IMR-90 (cell line): ENCODE results near the gene RAB34. TPM values are rescaled to one million over a fixed set of nuclear protein-coding genes. Genes with fewer than 3 reads are reported as not detected.

Source experiments
- ATAC-seq: fragments of 200-7000 bp; cut with Tn5 transposase; 2 replicates; pipeline ENCODE4 v1.9.1; 2020; ENCODE audit warnings: low read depth, mild to moderate bottlenecking, moderate library complexity
- BruUV-seq: library from RNA; stranded (reverse); fragments of 400-500 nt; replicated peaks from 2 replicates; lab custom pipeline; 2021; lab: Mats Ljungman, UMichigan
- CTCF ChIA-PET: fragments of 300-600 bp; formaldehyde crosslinking; extraction: SDS; loops from one replicate; lab custom pipeline; 2021; ENCODE audit warnings: antibody characterized with exemption; lab: Yijun Ruan, JAX
- POLR2A ChIA-PET: fragments of 300-600 bp; sonication (Branson Sonifier 250); formaldehyde crosslinking; loops from one replicate; lab custom pipeline; 2022; ENCODE audit warnings: antibody characterized with exemption; ENCODE audit not compliant: unreplicated experiment; lab: Charles Lee
- DNase-seq: peaks from one replicate; pipeline ENCODE4 v3.0.0; 2013
- H2AFZ ChIP-seq: replicated peaks from 2 replicates; pipeline ENCODE3; 2013; ENCODE audit warnings: low read length, mild to moderate bottlenecking; ENCODE audit not compliant: poor library complexity
- H2AK5ac ChIP-seq: 2 replicates; pipeline ENCODE4 v1.6.1; 2013; ENCODE audit warnings: low read depth, low read length, inconsistent platforms
- H2AK9ac ChIP-seq: replicated peaks from 2 replicates; pipeline ENCODE3; 2013; ENCODE audit warnings: mild to moderate bottlenecking, low read depth, low read length, moderate library complexity; ENCODE audit not compliant: poor library complexity
- H2BK120ac ChIP-seq: 2 replicates; pipeline ENCODE4 v1.6.1; 2013; ENCODE audit warnings: low read depth, low read length, inconsistent platforms
- H2BK15ac ChIP-seq: 3 replicates; pipeline ENCODE4 v1.6.1; 2013; ENCODE audit warnings: low read depth, low read length, inconsistent platforms
- H2BK20ac ChIP-seq: 2 replicates; pipeline ENCODE4 v1.6.1; 2013; ENCODE audit warnings: low read depth, mild to moderate bottlenecking, inconsistent platforms, low read length, moderate library complexity
- H2BK5ac ChIP-seq: 2 replicates; pipeline ENCODE4 v1.6.1; 2013; ENCODE audit warnings: mild to moderate bottlenecking, low read depth, low read length, inconsistent platforms; ENCODE audit not compliant: poor library complexity, severe bottlenecking
- H3K14ac ChIP-seq: replicated peaks from 2 replicates; pipeline ENCODE4 v1.6.1; 2013; ENCODE audit warnings: low read depth, low read length, inconsistent platforms
- H3K18ac ChIP-seq: 2 replicates; pipeline ENCODE4 v1.6.1; 2013; ENCODE audit warnings: low read depth, low read length, control low read depth
- H3K23ac ChIP-seq: 2 replicates; pipeline ENCODE4 v1.6.1; 2013; ENCODE audit warnings: low read depth, low read length, inconsistent platforms
- H3K27ac ChIP-seq: 2 replicates; pipeline ENCODE4 v1.5.1; 2013; ENCODE audit warnings: mild to moderate bottlenecking, control low read depth, low read length; ENCODE audit not compliant: insufficient read depth
- H3K27me3 ChIP-seq: 2 replicates; pipeline ENCODE4 v1.6.1; 2013; ENCODE audit warnings: low read length; ENCODE audit not compliant: control insufficient read depth, insufficient read depth
- H3K36me3 ChIP-seq: 2 replicates; pipeline ENCODE4 v1.6.1; 2013; ENCODE audit warnings: low read length, mixed read lengths; ENCODE audit not compliant: control insufficient read depth, insufficient read depth
- H3K4ac ChIP-seq: 2 replicates; pipeline ENCODE4 v1.6.1; 2013; ENCODE audit warnings: low read depth, low read length, inconsistent platforms
- H3K4me1 ChIP-seq: 2 replicates; pipeline ENCODE4 v1.6.1; 2013; ENCODE audit warnings: low read length, mixed read lengths; ENCODE audit not compliant: control insufficient read depth, insufficient read depth
- H3K4me2 ChIP-seq: 2 replicates; pipeline ENCODE4 v1.6.1; 2013; ENCODE audit warnings: low read depth, mild to moderate bottlenecking, control low read depth, low read length, moderate library complexity
- H3K4me3 ChIP-seq: 2 replicates; pipeline ENCODE4 v1.5.1; 2013; ENCODE audit warnings: low read depth, mild to moderate bottlenecking, control low read depth, low read length, moderate library complexity; ENCODE audit not compliant: insufficient read depth
- H3K56ac ChIP-seq: 2 replicates; pipeline ENCODE4 v1.6.1; 2013; ENCODE audit warnings: low read length, inconsistent platforms; ENCODE audit not compliant: insufficient read depth; ENCODE audit errors: extremely low read depth
- H3K79me1 ChIP-seq, 2 experiments: 2 replicates each; pipeline ENCODE4 v1.6.1; 2013; ENCODE audit warnings: low read length in 2 of 2, inconsistent platforms in 1 of 2, low read depth in 1 of 2
- H3K9ac ChIP-seq: 2 replicates; pipeline ENCODE4 v1.6.1; 2013; ENCODE audit warnings: low read depth, low read length, control low read depth
- H3K9me1 ChIP-seq: 2 replicates; pipeline ENCODE4 v1.6.1; 2013; ENCODE audit warnings: low read length, inconsistent platforms; ENCODE audit not compliant: insufficient read depth
- H3K9me3 ChIP-seq: 2 replicates; pipeline ENCODE4 v1.6.1; 2013; ENCODE audit warnings: low read length; ENCODE audit not compliant: control insufficient read depth, insufficient read depth
- H4K20me1 ChIP-seq: 2 replicates; pipeline ENCODE4 v1.6.1; 2013; ENCODE audit warnings: low read length, inconsistent platforms; ENCODE audit not compliant: insufficient read depth
- H4K5ac ChIP-seq: 2 replicates; pipeline ENCODE4 v1.6.1; 2013; ENCODE audit warnings: mild to moderate bottlenecking, low read depth, low read length, control low read depth
- H4K8ac ChIP-seq, 2 experiments: 2 replicates each; pipeline ENCODE4 v1.6.1; 2013; ENCODE audit warnings: low read depth in 2 of 2, low read length in 2 of 2, control low read depth in 1 of 2, inconsistent platforms in 1 of 2
- H4K91ac ChIP-seq: 2 replicates; pipeline ENCODE4 v1.6.1; 2013; ENCODE audit warnings: low read depth, low read length, inconsistent platforms; ENCODE audit not compliant: insufficient read depth
- FOS ChIP-seq: fragments of 150-350 bp; IDR thresholded peaks from 2 replicates; pipeline ENCODE4 v1.6.1; 2016; ENCODE audit warnings: low read depth, low read length
- MXI1 ChIP-seq: IDR thresholded peaks from 2 replicates; pipeline ENCODE4 v1.6.1; 2012; ENCODE audit warnings: low read depth, mild to moderate bottlenecking, low read length, moderate library complexity, borderline replicate concordance
- NFE2L2 ChIP-seq: fragments of 150-350 bp; IDR thresholded peaks from 2 replicates; pipeline ENCODE4 v1.6.1; 2016; ENCODE audit warnings: low read depth, mild to moderate bottlenecking, low read length
- POLR2A ChIP-seq: IDR thresholded peaks from 2 replicates; pipeline ENCODE4 v1.6.1; 2012; ENCODE audit warnings: mild to moderate bottlenecking, low read depth, low read length
- WGBS, 2 experiments: methylation state at CpG; one replicate each; pipeline versions ENCODE4 v1.1.5 to v1.1.7; 2013; ENCODE audit warnings: missing lambda C conversion rate in 2 of 2; ENCODE audit not compliant: insufficient read length in 1 of 2; ENCODE audit errors: extremely low coverage in 2 of 2; 5-methylcytosine and 5-hydroxymethylcytosine counted together
- dilution Hi-C: fragments of 300-500 bp; cut with HindIII; formaldehyde crosslinking; loops from one replicate; pipeline ENCODE4 v1.14.3; 2018; ENCODE audit warnings: low sequenced_read_pairs; ENCODE audit not compliant: unreplicated experiment
- in situ Hi-C: fragments of 300-500 bp; cut with MboI; formaldehyde crosslinking; loops from 3 replicates; pipeline ENCODE4 v1.14.3; 2019; ENCODE audit warnings: low sequenced_read_pairs, inconsistent platforms, mixed read lengths
- intact Hi-C: fragments of 100-400 bp; cut with micrococcal nuclease; formaldehyde crosslinking; loops from 2 replicates; pipeline ENCODE4 v1.10.0; 2022
- polyA plus RNA-seq, 3 experiments: library from polyadenylated mRNA; depleted of rRNA; stranded (reverse); fragments of >200 nt; gene quantifications; 2 replicates each; pipeline ENCODE4 v1.2.3, GENCODE V29; 2012; ENCODE audit warnings: low replicate concordance in 1 of 3
- total RNA-seq: library from RNA; depleted of rRNA; stranded (reverse); fragments of >200 nt; gene quantifications from 2 replicates; pipeline ENCODE4 v1.2.3, GENCODE V29; 2012

RAB34 gene
- total and polyA plus RNA-seq, 2 of the 4 experiments (the other 2 are of a cell fraction), result 351 to 387 TPM

- Histone ChIP-seq H2BK20ac (no peak overlapping the region), H3K4me3 (no peak overlapping the region), H3K9me1 (0 out of 2 replicates have a peak, but pooled peaks cover 6% of the 10 kb centered on the region), H3K27me3 (no peaks in the 10 kb centered on the region), H3K18ac (no peak overlapping the region), H2AK5ac (no peak overlapping the region), H4K5ac (no peak overlapping the region), H3K4me2 (no peak overlapping the region), H3K56ac (no peak overlapping the region), H3K79me1 (peaks cover 13 to 51% of the 10 kb centered on the region in 2 experiments; a peak in 3 of 4 replicates), H2BK120ac (no peak overlapping the region), H4K20me1 (peaks cover 45% of the 10 kb centered on the region), H2BK15ac (no peak overlapping the region), H3K4ac (no peak overlapping the region), H4K8ac (no peak overlapping the region), H2BK5ac (no peak overlapping the region), H3K27ac (no peak overlapping the region), H3K9me3 (no peaks in the 10 kb centered on the region), H3K4me1 (peaks cover 20% of the 10 kb centered on the region), H3K36me3 (peaks cover 36% of the 10 kb centered on the region), H3K14ac (no peak overlapping the region), H2AFZ (no peak overlapping the region), H2AK9ac (no peak overlapping the region), H3K9ac (no peak overlapping the region), H4K91ac (no peak overlapping the region), H3K23ac (no peak overlapping the region; the same call in 1 of the 2 replicates)
- CTCF ChIA-PET, result no interaction called here
- WGBS, 2 experiments, result 100% methylated on average over 1 of the region's 6 CpGs; no CpG with 5 or more reads in 1 of the 2 experiments
- DNase-seq (no peak), ATAC-seq (no peak)
- POLR2A ChIA-PET, result no interaction called here
- intact Hi-C loops (no loop called here), dilution Hi-C loops (no loop called here), in situ Hi-C loops (no loop called here)
- TF ChIP-seq MXI1 (no peak), NFE2L2 (no peak), FOS (no peak), POLR2A (no peak)
- BruUV-seq, result no TSS peak
These were observed 5.6 kb upstream of the RAB34 start for GRCh38 chr17:28723159-28723835.
